ENCODE measurements around the gene EP300.
A peak's percentile ranks its signal among the peaks of the same experiment; 100 is the strongest.

The EP300 gene

GRCh38 chr22:41184679-41185078 is 92.3 kb downstream of the EP300 start:
- DNase-seq (ENCODE audit: low read depth in 1 of 2, low spot score in 1 of 2) = no peak
- TF ChIP-seq JUND (IDR thresholded peaks at IDR 0.05; ENCODE audit: low read depth) = no peak
- in situ Hi-C loops (cut with HindIII; ENCODE audit: low pct_unique_long_range_greater_than_20kb, low sequenced_read_pairs) = no loop called here

- no peak for TF ChIP-seq JUND (IDR thresholded peaks at IDR 0.05; ENCODE audit: low read depth)
- in situ Hi-C loops (cut with HindIII; ENCODE audit: low pct_unique_long_range_greater_than_20kb, low sequenced_read_pairs) = no loop called here
These were observed 99.1 kb downstream of the EP300 start for GRCh38 chr22:41191467-41191866.

GRCh38 chr22:41193829-41194228 is 101.4 kb downstream of the EP300 start:
- in situ Hi-C loops (cut with HindIII; ENCODE audit: low pct_unique_long_range_greater_than_20kb, low sequenced_read_pairs) = no loop called here
- no peak for DNase-seq (ENCODE audit: low read depth in 1 of 2, low spot score in 1 of 2)
- TF ChIP-seq JUND (IDR thresholded peaks at IDR 0.05; ENCODE audit: low read depth) = no peak

More at GRCh38 chr22:41191467-41191866, 99.1 kb downstream of the EP300 start:
- no peak for DNase-seq (ENCODE audit: low read depth in 1 of 2, low spot score in 1 of 2)

- TF ChIP-seq JUND (IDR thresholded peaks at IDR 0.05; ENCODE audit: low read depth) = no peak
- in situ Hi-C loops (cut with HindIII; ENCODE audit: low pct_unique_long_range_greater_than_20kb, low sequenced_read_pairs) = no loop called here
- peak; percentile 78 to 80 for DNase-seq (ENCODE audit: low read depth in 1 of 2, low spot score in 1 of 2)
These were observed 104.9 kb downstream of the EP300 start for GRCh38 chr22:41197038-41197972.

GRCh38 chr22:41198027-41198580 is 105.7 kb downstream of the EP300 start:
- peak in 1 of 2 experiments; percentile 43 for DNase-seq (ENCODE audit: low read depth in 1 of 2, low spot score in 1 of 2)
- in situ Hi-C loops (cut with HindIII; ENCODE audit: low pct_unique_long_range_greater_than_20kb, low sequenced_read_pairs) = no loop called here
- TF ChIP-seq JUND (IDR thresholded peaks at IDR 0.05; ENCODE audit: low read depth) = no peak

- no peak for DNase-seq (ENCODE audit: low read depth in 1 of 2, low spot score in 1 of 2)
- TF ChIP-seq JUND (IDR thresholded peaks at IDR 0.05; ENCODE audit: low read depth) = no peak
- in situ Hi-C loops (cut with HindIII; ENCODE audit: low pct_unique_long_range_greater_than_20kb, low sequenced_read_pairs) = no loop called here
These were observed 108.7 kb downstream of the EP300 start for GRCh38 chr22:41201141-41201540.

GRCh38 chr22:41203118-41203517 is 110.7 kb downstream of the EP300 start:
- in situ Hi-C loops (cut with HindIII; ENCODE audit: low pct_unique_long_range_greater_than_20kb, low sequenced_read_pairs) = no loop called here
- DNase-seq (ENCODE audit: low read depth in 1 of 2, low spot score in 1 of 2) = no peak
- no peak for TF ChIP-seq JUND (IDR thresholded peaks at IDR 0.05; ENCODE audit: low read depth)

- TF ChIP-seq JUND (IDR thresholded peaks at IDR 0.05; ENCODE audit: low read depth) = no peak
- no peak for DNase-seq (ENCODE audit: low read depth in 1 of 2, low spot score in 1 of 2)
- in situ Hi-C loops (cut with HindIII; ENCODE audit: low pct_unique_long_range_greater_than_20kb, low sequenced_read_pairs) = no loop called here
These were observed 111.7 kb downstream of the EP300 start for GRCh38 chr22:41204066-41204465.

- peak; percentile 91 to 96 for DNase-seq (ENCODE audit: low read depth in 1 of 2, low spot score in 1 of 2)
- in situ Hi-C loops (cut with HindIII; ENCODE audit: low pct_unique_long_range_greater_than_20kb, low sequenced_read_pairs) = no loop called here
- TF ChIP-seq JUND (IDR thresholded peaks at IDR 0.05; ENCODE audit: low read depth) = no peak
These were observed 112.9 kb downstream of the EP300 start, which contains the start of gene L3MBTL2 for GRCh38 chr22:41204992-41205900. L3MBTL2 (plus strand) TSS chr22:41205312; CDS start chr22:41205363, 51 bp downstream.

GRCh38 chr22:41206719-41207118 is 114.3 kb downstream of the EP300 start:
- in situ Hi-C loops (cut with HindIII; ENCODE audit: low pct_unique_long_range_greater_than_20kb, low sequenced_read_pairs) = no loop called here
- no peak for TF ChIP-seq JUND (IDR thresholded peaks at IDR 0.05; ENCODE audit: low read depth)
- no peak for DNase-seq (ENCODE audit: low read depth in 1 of 2, low spot score in 1 of 2)

GRCh38 chr22:41215409-41215808 is 123.0 kb downstream of the EP300 start:
- in situ Hi-C loops (cut with HindIII; ENCODE audit: low pct_unique_long_range_greater_than_20kb, low sequenced_read_pairs) = no loop called here
- no peak for TF ChIP-seq JUND (IDR thresholded peaks at IDR 0.05; ENCODE audit: low read depth)
- DNase-seq (ENCODE audit: low read depth in 1 of 2, low spot score in 1 of 2) = no peak

- no peak for DNase-seq (ENCODE audit: low read depth in 1 of 2, low spot score in 1 of 2)
- no peak for TF ChIP-seq JUND (IDR thresholded peaks at IDR 0.05; ENCODE audit: low read depth)
- in situ Hi-C loops (cut with HindIII; ENCODE audit: low pct_unique_long_range_greater_than_20kb, low sequenced_read_pairs) = no loop called here
These were observed 123.5 kb downstream of the EP300 start for GRCh38 chr22:41215926-41216325.
